AG09319 (cell line): ENCODE data around the gene THRA.

Experiments
- DNase-seq: peaks from one replicate; pipeline ENCODE4 v3.0.0-alpha.2; 2010; ENCODE audit warnings: low read depth; ENCODE audit errors: extremely low read depth
- TF ChIP-seq, protein P1 (sequence below): IDR thresholded peaks from 2 replicates; pipeline ENCODE4 v1.5.1; 2011; ENCODE audit warnings: low read depth, mild to moderate bottlenecking, inconsistent platforms, low read length, moderate library complexity

THRA gene

GRCh38 chr17:40103071-40103661 lies 40.4 kb downstream of the THRA start:
- no peak for DNase-seq

DNA sequence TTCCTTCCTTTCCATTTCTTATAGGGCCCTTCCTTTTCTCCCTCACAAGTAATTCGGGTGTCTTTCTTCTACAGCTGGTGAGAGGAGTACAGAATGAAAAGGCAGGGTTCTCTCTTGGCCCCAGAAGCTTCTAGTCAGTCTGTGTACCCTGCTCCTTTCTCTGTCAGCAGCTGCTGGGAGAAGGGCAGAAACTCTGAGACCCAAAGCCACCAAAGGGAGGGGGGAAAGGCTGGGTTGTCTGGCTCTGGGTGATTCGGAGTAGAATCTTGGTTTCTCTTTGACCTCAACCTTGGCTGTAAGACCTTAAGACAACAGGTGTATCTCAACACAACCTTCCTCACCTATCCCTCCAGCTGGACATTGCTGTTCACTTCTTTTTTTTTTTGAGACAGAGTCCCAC lies 40.9 kb downstream of the THRA start:
- DNase-seq: no peak
- TF ChIP-seq, protein P1, sequence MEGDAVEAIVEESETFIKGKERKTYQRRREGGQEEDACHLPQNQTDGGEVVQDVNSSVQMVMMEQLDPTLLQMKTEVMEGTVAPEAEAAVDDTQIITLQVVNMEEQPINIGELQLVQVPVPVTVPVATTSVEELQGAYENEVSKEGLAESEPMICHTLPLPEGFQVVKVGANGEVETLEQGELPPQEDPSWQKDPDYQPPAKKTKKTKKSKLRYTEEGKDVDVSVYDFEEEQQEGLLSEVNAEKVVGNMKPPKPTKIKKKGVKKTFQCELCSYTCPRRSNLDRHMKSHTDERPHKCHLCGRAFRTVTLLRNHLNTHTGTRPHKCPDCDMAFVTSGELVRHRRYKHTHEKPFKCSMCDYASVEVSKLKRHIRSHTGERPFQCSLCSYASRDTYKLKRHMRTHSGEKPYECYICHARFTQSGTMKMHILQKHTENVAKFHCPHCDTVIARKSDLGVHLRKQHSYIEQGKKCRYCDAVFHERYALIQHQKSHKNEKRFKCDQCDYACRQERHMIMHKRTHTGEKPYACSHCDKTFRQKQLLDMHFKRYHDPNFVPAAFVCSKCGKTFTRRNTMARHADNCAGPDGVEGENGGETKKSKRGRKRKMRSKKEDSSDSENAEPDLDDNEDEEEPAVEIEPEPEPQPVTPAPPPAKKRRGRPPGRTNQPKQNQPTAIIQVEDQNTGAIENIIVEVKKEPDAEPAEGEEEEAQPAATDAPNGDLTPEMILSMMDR: no peak

More at GRCh38 chr17:40103071-40103661, 40.4 kb downstream of the THRA start:
- TF ChIP-seq, protein P1: no peak

- no peak for DNase-seq
- TF ChIP-seq, protein P1: no peak
Measured at GRCh38 chr17:40104594-40105486, 42.1 kb downstream of the THRA start.

GRCh38 chr17:40105861-40106759 lies 43.3 kb downstream of the THRA start:
- no peak for DNase-seq
- TF ChIP-seq, protein P1: no peak

DNA sequence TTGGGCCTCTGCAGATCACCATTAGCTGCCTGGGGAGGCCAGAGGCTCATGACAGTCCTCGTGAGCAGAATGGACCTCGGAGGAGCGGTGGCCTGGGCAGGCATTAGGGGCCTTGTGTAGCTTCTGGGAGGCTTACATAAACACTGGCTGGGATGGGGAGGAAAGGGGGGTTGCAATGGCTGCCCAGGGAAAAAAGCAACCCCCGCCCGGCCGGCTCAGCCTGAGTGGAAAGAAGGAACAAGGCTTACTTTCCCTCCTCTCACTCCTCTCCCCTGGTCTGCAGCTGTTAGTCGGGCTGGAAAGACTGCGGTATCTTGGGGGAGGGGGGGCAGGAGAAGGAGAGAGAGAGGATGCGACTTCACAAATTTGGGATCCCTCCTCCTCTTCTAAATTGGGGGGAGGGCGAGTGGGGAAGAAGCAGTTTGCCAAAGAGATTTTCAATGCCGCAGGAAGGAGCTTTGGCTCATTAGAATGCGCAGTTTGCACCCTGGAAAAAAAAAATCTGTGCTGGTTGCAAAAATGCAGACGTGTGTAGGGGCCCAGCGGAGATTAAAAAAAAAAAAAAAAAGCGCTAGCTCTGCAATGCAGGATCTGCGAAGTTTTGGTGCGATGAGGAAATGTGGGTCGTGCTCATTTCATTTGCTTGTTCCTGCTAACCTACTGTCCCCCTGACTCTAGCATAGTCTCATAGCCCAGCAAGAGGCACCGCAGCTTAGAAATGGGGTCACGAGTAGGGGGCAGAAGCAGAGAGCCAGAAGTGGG lies 44.2 kb downstream of the THRA start:
- DNase-seq: no peak
- TF ChIP-seq, protein P1: no peak

DNA sequence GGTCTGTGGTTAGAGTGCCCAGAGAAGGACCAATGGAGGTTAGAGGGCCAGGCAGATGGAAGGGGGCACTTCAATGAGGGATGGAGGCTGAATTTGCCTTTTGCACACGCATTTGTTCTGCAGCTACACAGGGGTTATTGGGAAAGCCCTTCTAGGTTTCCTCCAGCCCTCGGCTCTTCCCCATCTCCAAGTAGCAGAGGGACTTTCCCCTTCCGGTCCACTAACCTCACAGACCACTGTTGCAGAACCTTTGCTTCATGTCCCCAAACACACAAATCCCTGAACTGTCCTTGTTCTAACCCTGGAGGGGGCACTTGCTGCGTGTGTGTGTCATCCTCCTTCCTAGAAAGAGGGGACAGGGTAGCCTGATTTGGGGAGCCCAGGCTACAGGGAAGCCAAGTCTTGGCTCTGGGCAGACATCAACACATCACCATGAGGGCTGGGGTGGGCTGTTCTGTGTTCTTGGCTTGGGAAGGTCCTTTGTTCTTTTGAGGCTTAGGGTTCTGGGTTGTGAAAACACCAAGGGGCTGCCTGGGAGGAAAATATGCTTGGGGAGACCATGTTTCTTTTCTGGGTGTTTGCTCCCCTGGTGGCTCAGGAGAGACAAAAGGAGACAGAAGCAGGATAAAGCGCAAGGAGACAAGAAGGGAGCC lies 44.9 kb downstream of the THRA start:
- DNase-seq: no peak
- TF ChIP-seq, protein P1: no peak; the same call in 1 of the 2 replicates
